D721Med (cell line): Measurements from ENCODE around the gene SORL1.

ENCODE experiments used
- DNase-seq: peaks from one replicate; pipeline ENCODE4 v3.0.0; 2011; ENCODE audit warnings: low spot score; ENCODE audit not compliant: insufficient read length
- FAIRE-seq: peaks from 2 replicates; lab custom pipeline; 2011; peaks lifted over from hg19 to GRCh38; lab: Jason Lieb, UNC
- CTCF ChIP-seq: IDR thresholded peaks from 2 replicates; pipeline ENCODE4 v1.5.1; 2012; ENCODE audit warnings: mild to moderate bottlenecking, control low read depth; ENCODE audit not compliant: insufficient read depth; ENCODE audit errors: missing control alignments

Gene SORL1

DNA sequence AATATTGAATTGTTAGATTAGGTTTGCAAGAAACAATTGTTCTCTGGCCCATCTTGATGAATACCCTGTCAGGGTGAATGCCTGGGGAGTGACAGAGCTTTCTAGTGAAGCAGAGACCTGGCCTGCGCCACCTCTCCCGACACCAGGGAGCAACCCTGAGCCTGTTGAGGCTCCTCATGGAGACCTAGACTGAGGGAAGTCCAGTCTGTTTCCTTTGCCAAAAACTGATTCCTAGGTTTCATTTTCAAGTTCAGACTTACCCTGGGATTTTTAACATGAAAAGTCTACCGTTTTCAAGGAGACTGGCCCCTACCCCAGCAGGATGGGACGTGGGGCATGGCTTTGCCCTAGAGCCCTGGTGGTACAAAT lies 174.4 kb downstream of the SORL1 start:
- no peak for TF ChIP-seq CTCF
- FAIRE-seq, result no peak
- no peak for DNase-seq

DNA sequence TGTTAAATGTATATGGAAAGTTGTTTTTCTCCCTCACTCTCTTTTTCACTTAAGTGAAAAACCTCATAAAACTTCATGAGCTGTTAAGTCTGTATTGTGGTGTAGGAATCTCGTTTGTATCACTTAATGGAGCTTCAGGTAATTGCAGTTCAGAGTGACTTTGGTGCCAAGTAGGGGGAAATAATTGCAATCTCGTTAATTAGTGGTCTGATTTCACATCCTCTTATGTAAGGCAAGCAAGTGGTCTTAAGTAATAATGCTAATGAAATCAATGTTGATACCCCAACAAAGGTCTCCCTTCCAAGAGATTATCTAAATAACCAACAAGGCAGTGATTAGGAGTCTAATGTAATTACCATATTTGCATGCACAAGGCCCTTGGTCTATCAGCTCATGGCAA lies 174.9 kb downstream of the SORL1 start:
- TF ChIP-seq CTCF, result no peak
- FAIRE-seq (peak; percentile 46), DNase-seq (peak; percentile 47)

DNA sequence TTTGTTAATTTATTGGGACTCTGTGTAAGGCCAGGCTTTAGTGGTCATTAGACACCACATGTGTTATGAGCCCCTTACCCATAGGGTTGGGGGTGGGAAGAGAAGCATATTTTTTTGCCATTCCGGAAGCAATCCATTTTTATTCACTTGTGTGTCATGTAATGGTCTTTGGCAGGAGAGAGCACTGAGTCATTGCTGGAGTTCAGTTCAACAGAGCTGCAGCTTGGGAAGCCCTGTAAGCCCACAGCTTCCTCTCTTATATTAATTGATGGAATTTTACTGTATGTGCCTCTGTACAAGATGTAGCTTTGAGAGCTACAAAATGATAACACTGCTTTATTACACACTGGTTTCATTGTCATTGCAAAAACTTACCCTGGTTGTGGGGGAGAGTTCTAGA lies 177.9 kb downstream of the SORL1 start:
- TF ChIP-seq CTCF, result no peak
- FAIRE-seq (no peak), DNase-seq (no peak)

DNA sequence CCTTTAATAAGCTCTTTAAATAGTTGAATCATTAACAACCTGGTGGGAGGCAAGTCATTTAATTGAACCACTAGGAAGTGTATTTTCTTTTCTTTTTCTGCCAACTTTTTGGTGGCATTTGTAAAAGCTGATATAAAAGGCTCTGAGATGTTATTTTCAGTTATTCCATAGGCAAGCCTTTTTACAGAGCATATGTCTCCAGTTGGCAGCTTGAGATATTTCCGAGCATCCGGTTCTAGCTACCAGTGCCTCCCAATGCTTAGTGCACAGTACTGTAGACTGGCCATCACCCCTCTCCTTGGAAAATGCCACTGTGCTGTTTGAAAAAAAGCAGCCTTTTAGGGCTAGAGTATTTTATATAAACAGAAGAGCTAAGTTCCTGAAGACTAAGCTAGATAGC lies 179.3 kb downstream of the SORL1 start:
- TF ChIP-seq CTCF, result no peak
- no peak for DNase-seq
- FAIRE-seq, result no peak

DNA sequence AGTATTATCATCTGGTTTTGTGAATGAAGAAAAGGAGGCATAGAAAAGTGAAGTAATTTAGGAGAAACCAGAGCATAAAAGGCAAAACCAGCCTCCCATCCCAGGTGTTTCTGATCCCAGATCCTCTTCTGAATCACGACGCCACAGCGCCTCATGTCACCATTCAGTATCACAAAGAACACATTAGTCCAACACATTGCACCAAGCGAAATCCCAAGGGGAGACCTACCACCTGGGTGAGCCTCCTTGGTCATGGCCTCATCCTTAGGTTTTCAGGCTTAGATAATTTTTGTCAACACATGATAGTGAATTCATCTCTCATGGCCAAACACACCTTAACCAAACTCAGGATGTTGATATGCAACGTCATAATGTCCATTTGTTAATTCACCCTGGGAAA lies 182.2 kb downstream of the SORL1 start:
- DNase-seq (no peak), FAIRE-seq (no peak)
- no peak for TF ChIP-seq CTCF

DNA sequence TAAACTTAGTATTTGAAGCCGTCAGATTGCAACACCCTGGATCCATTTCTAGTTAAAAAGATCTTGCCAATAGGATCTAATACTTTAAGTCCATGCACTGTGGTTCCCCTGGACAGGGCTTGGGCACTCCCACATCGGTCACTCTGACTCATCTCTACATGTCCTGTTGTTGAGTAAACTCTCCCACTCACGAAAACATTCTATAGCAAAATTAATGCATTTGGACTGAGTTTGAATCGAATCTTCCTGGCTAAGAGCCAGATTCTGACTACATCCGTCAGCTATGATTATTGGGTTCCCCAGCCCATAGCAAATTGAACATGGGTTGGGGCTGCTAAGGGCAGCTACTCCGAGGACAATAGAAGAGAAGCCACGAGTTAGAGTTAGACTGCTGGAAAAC lies 182.8 kb downstream of the SORL1 start:
- FAIRE-seq (no peak), DNase-seq (no peak)
- no peak for TF ChIP-seq CTCF

DNA sequence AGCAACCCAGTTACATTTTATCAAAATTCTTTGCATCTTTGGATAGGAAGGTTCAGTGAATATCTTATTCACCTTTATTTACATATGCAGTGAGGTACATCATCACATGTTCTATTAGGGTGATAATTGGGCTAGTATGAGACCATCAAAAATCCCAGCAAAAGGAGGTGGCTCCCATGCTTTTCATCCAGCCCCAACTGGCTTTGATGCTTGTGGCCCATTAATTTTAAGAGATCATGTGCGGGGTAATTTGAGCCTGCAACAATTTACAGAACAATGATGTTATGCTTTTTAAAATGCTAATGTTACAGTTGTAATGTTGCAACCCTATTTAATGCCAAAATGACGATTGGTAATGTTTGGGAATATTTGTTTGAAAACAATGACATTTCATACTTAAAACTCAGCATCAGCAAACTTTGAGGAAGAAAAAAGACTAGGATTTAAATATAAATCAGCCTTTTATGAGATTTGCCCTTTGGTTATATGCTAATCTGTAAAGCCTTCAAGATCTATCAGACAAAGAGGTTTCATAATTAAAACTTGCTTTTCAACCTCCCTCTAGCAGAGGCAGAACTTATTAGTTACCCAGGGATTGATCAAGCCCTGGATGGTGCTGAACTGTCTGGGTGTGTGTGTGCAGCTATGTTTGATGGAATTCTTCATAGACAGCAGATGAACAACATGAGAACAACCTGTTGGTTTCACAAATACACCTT lies 184.1 kb downstream of the SORL1 start:
- FAIRE-seq (no peak), DNase-seq (no peak)
- TF ChIP-seq CTCF, result no peak
